ENCODE measurements around the gene ACSM5.
"Not testable (repeated sequence)": the region's sequence is repeated elsewhere in the genome, so short reads cannot be mapped to it uniquely, and the experiment has no call there.

Gene ACSM5

GRCh38 chr16:20477188-20477744, 67.9 kb downstream of the ACSM5 start:
- not testable (repeated sequence) for H3K4me1 ChIP-seq (ENCODE audit: control insufficient read depth, insufficient read depth, low read length, poor library complexity, severe bottlenecking); H3K27me3 ChIP-seq (replicated peaks; ENCODE audit: control insufficient read depth, insufficient read depth, low read length, poor library complexity, severe bottlenecking); H3K36me3 ChIP-seq (ENCODE audit: control insufficient read depth, insufficient read depth, low read length); H3K4me3 ChIP-seq (ENCODE audit: insufficient read depth, low read depth, low read length, poor library complexity, severe bottlenecking); H3K27ac ChIP-seq (ENCODE audit: insufficient read depth, low read length, poor library complexity, severe bottlenecking); DNase-seq; H3K9me3 ChIP-seq (ENCODE audit: control insufficient read depth, low read length)

- not testable (repeated sequence) for H3K27me3 ChIP-seq (replicated peaks; ENCODE audit: control insufficient read depth, insufficient read depth, low read length, poor library complexity, severe bottlenecking); H3K4me1 ChIP-seq (ENCODE audit: control insufficient read depth, insufficient read depth, low read length, poor library complexity, severe bottlenecking); H3K4me3 ChIP-seq (ENCODE audit: insufficient read depth, low read depth, low read length, poor library complexity, severe bottlenecking); H3K9me3 ChIP-seq (ENCODE audit: control insufficient read depth, low read length); H3K27ac ChIP-seq (ENCODE audit: insufficient read depth, low read length, poor library complexity, severe bottlenecking); DNase-seq; H3K36me3 ChIP-seq (ENCODE audit: control insufficient read depth, insufficient read depth, low read length)
Observed at GRCh38 chr16:20483989-20484388, 74.7 kb downstream of the ACSM5 start.

GRCh38 chr16:20484726-20485125, 75.4 kb downstream of the ACSM5 start:
- no peaks in the 10 kb centered on the region for H3K4me1 ChIP-seq (ENCODE audit: control insufficient read depth, insufficient read depth, low read length, poor library complexity, severe bottlenecking)
- no peaks in the 10 kb centered on the region for H3K36me3 ChIP-seq (ENCODE audit: control insufficient read depth, insufficient read depth, low read length)
- DNase-seq = no peak
- H3K4me3 ChIP-seq (ENCODE audit: insufficient read depth, low read depth, low read length, poor library complexity, severe bottlenecking) = no peak overlapping the region
- H3K27me3 ChIP-seq (replicated peaks; ENCODE audit: control insufficient read depth, insufficient read depth, low read length, poor library complexity, severe bottlenecking) = no peaks in the 10 kb centered on the region
- H3K27ac ChIP-seq (ENCODE audit: insufficient read depth, low read length, poor library complexity, severe bottlenecking) = no peak overlapping the region
- H3K9me3 ChIP-seq (ENCODE audit: control insufficient read depth, low read length) = no peaks in the 10 kb centered on the region

GRCh38 chr16:20485408-20485807, 76.1 kb downstream of the ACSM5 start:
- no peak overlapping the region for H3K27ac ChIP-seq (ENCODE audit: insufficient read depth, low read length, poor library complexity, severe bottlenecking)
- no peak for DNase-seq
- no peaks in the 10 kb centered on the region for H3K4me1 ChIP-seq (ENCODE audit: control insufficient read depth, insufficient read depth, low read length, poor library complexity, severe bottlenecking)
- no peaks in the 10 kb centered on the region for H3K36me3 ChIP-seq (ENCODE audit: control insufficient read depth, insufficient read depth, low read length)
- no peaks in the 10 kb centered on the region for H3K9me3 ChIP-seq (ENCODE audit: control insufficient read depth, low read length)
- H3K4me3 ChIP-seq (ENCODE audit: insufficient read depth, low read depth, low read length, poor library complexity, severe bottlenecking) = no peak overlapping the region
- H3K27me3 ChIP-seq (replicated peaks; ENCODE audit: control insufficient read depth, insufficient read depth, low read length, poor library complexity, severe bottlenecking) = no peaks in the 10 kb centered on the region

All from effector memory CD4-positive, alpha-beta T cell (primary cell).